Panc1 (cell line): ENCODE data around the gene ALDOC. TPM values are rescaled to one million over a fixed set of nuclear protein-coding genes. Genes with fewer than 3 reads are reported as not detected.

Experiments
- ATAC-seq: fragments of 200-7000 bp; cut with Tn5 transposase; 2 replicates; pipeline ENCODE4 v1.9.1; 2020; ENCODE audit warnings: mild to moderate bottlenecking, moderate library complexity
- BruUV-seq: library from RNA; stranded (reverse); fragments of 400-500 nt; replicated peaks from 2 replicates; lab custom pipeline; 2021; lab: Mats Ljungman, UMichigan
- CTCF ChIA-PET: fragments of 300-600 bp; sonication (Branson Sonifier 250); formaldehyde crosslinking; loops from one replicate; lab custom pipeline; 2022; ENCODE audit warnings: antibody characterized with exemption; lab: Charles Lee
- POLR2A ChIA-PET: fragments of 300-600 bp; sonication (Branson Sonifier 250); formaldehyde crosslinking; loops from one replicate; lab custom pipeline; 2022; ENCODE audit warnings: antibody characterized with exemption; lab: Charles Lee
- DNase-seq: peaks from one replicate; pipeline ENCODE4 v3.0.0-alpha.2; 2010; ENCODE audit warnings: low read depth, low spot score
- H3K27ac ChIP-seq: 2 replicates; pipeline ENCODE4 v1.5.1; 2011; ENCODE audit warnings: mild to moderate bottlenecking, low read length, inconsistent platforms
- H3K27me3 ChIP-seq: fragments of 200-500 bp; sonication (Bioruptor generic); 2 replicates; pipeline ENCODE4 v1.6.0; 2014; ENCODE audit warnings: low read length, inconsistent platforms; ENCODE audit not compliant: control insufficient read depth, insufficient read depth
- H3K36me3 ChIP-seq: fragments of 200-500 bp; sonication (Bioruptor generic); 2 replicates; pipeline ENCODE4 v1.5.1; 2014; ENCODE audit warnings: inconsistent platforms, mild to moderate bottlenecking, low read length, moderate library complexity; ENCODE audit not compliant: control insufficient read depth, insufficient read depth
- H3K4me1 ChIP-seq: 2 replicates; pipeline ENCODE4 v1.5.1; 2011; ENCODE audit warnings: inconsistent platforms, mild to moderate bottlenecking, low read length, moderate library complexity; ENCODE audit not compliant: control insufficient read depth, insufficient read depth
- H3K4me3 ChIP-seq, 2 experiments: 2 replicates each; pipeline ENCODE4 v1.5.1; 2011 to 2012; ENCODE audit warnings: low read depth in 2 of 2, low read length in 2 of 2, mild to moderate bottlenecking in 2 of 2, inconsistent platforms in 1 of 2, moderate library complexity in 1 of 2
- H3K9me3 ChIP-seq: fragments of 200-500 bp; sonication (Bioruptor generic); 2 replicates; pipeline ENCODE4 v1.5.1; 2014; ENCODE audit warnings: low read depth, mild to moderate bottlenecking, inconsistent platforms, low read length, moderate library complexity; ENCODE audit not compliant: control insufficient read depth, insufficient read depth
- CTCF ChIP-seq: fragments of 450-650 bp; IDR thresholded peaks from 2 replicates; pipeline ENCODE4 v1.5.1; 2017; ENCODE audit warnings: mild to moderate bottlenecking
- POLR2AphosphoS5 ChIP-seq: IDR thresholded peaks from 2 replicates; pipeline ENCODE4 v1.6.1; 2012; ENCODE audit warnings: mild to moderate bottlenecking, low read depth, low read length, moderate library complexity
- REST ChIP-seq, 2 experiments: IDR thresholded peaks; 2 replicates each; pipeline ENCODE4 v1.6.1; 2011 to 2012; ENCODE audit warnings: low read depth in 2 of 2, control low read depth in 1 of 2, low read length in 1 of 2, mild to moderate bottlenecking in 1 of 2, moderate library complexity in 1 of 2; ENCODE audit not compliant: insufficient read depth in 1 of 2
- SIN3A ChIP-seq: IDR thresholded peaks from 2 replicates; pipeline ENCODE4 v1.6.1; 2012; ENCODE audit warnings: low read depth, mild to moderate bottlenecking, low read length, moderate library complexity, borderline replicate concordance; ENCODE audit not compliant: insufficient read depth
- TCF7L2 ChIP-seq: IDR thresholded peaks from 2 replicates; pipeline ENCODE4 v1.6.1; 2011; ENCODE audit warnings: mild to moderate bottlenecking, low read depth, low read length, inconsistent platforms
- in situ Hi-C: cut with HindIII; loops from 2 replicates; pipeline ENCODE4 v1.10.0; 2016; ENCODE audit warnings: low sequenced_read_pairs, low pct_unique_long_range_greater_than_20kb
- intact Hi-C: fragments of 100-400 bp; cut with micrococcal nuclease; formaldehyde crosslinking; loops from one replicate; pipeline ENCODE4 v1.10.0; 2022; ENCODE audit not compliant: unreplicated experiment
- total RNA-seq: library from RNA; stranded (reverse); gene quantifications from one replicate; pipeline ENCODE4 v1.2.1, GENCODE V29; 2021; ENCODE audit not compliant: unreplicated experiment

The ALDOC gene
- total RNA-seq, 1 experiment from 2014 or later: 13.4 TPM

- ChIA-PET POLR2A (interaction anchor here (1.7 kb wide), 1 partner anchor 22 kb away, joined by 3 read pairs; the partner anchor contains the start of gene ALDOC), CTCF (no interaction called here)
- Histone ChIP-seq H3K27me3 (no peaks in the 10 kb centered on the region), H3K36me3 (peaks cover 4% of the 10 kb centered on the region), H3K9me3 (no peaks in the 10 kb centered on the region), H3K27ac (peak overlapping the region; percentile 95), H3K4me3 (peak overlapping the region; percentile 82 to 83), H3K4me1 (peaks cover 10% of the 10 kb centered on the region)
- TSS peak; percentile 91 for BruUV-seq
- ATAC-seq (peak; percentile 19), DNase-seq (no peak)
- TF ChIP-seq REST (IDR thresholded peaks at IDR 0.05; ENCODE audit: insufficient read depth in 1 of 2, low read depth in 2 of 2, low read length in 1 of 2) (no peak), POLR2AphosphoS5 (no peak), TCF7L2 (no peak), CTCF (no peak), SIN3A (no peak)
- intact Hi-C loops (no loop called here), in situ Hi-C loops (no loop called here)
Observed at GRCh38 chr17:28598389-28598788, 21.7 kb upstream of the ALDOC start.

GRCh38 chr17:28597606-28598383 lies 21.1 kb upstream of the ALDOC start:
- ATAC-seq: no peak
- intact Hi-C loops (no loop called here), in situ Hi-C loops (no loop called here)
- BruUV-seq: no TSS peak
- Histone ChIP-seq H3K4me3 (peak overlapping the region; percentile 82 to 83), H3K9me3 (no peaks in the 10 kb centered on the region), H3K36me3 (peaks cover 8% of the 10 kb centered on the region), H3K4me1 (peaks cover 10% of the 10 kb centered on the region), H3K27ac (peak overlapping the region; percentile 95), H3K27me3 (no peaks in the 10 kb centered on the region)
- ChIA-PET CTCF (no interaction called here), POLR2A (interaction anchor here (1.7 kb wide), 1 partner anchor 21 kb away, joined by 3 read pairs; the partner anchor contains the start of gene ALDOC)
- no peak for DNase-seq
- TF ChIP-seq POLR2AphosphoS5: no peak
- no peak for TF ChIP-seq TCF7L2
- TF ChIP-seq CTCF: no peak
- TF ChIP-seq SIN3A: no peak; the same call in 1 of the 2 replicates
- TF ChIP-seq REST (IDR thresholded peaks at IDR 0.05; ENCODE audit: insufficient read depth in 1 of 2, low read depth in 2 of 2, low read length in 1 of 2): no peak
